Measurements from ENCODE around the gene CHRNA1.

DNA sequence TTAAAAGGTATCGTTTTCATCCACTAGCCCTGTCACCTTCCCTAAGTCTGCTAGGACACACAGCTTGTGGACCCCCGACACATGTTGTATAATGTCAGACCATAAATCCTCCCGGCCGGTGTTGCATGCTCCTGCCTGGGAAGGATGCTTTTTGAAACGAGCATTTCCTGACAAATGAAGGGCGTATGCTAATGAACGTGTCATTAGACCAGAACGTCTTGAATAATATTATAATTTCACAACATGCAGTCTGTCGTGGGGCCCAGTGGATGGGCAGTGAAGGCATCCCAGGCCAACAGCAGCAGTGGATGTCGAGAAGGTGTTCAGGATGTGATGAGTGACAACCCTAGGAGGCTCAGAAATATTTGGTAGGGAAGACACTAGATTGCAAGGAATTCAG, 7.5 kb downstream of the CHRNA1 start:
- no peak for TF ChIP-seq EZH2 (IDR thresholded peaks at IDR 0.05; ENCODE audit: low read depth)
- TF ChIP-seq, protein P1, sequence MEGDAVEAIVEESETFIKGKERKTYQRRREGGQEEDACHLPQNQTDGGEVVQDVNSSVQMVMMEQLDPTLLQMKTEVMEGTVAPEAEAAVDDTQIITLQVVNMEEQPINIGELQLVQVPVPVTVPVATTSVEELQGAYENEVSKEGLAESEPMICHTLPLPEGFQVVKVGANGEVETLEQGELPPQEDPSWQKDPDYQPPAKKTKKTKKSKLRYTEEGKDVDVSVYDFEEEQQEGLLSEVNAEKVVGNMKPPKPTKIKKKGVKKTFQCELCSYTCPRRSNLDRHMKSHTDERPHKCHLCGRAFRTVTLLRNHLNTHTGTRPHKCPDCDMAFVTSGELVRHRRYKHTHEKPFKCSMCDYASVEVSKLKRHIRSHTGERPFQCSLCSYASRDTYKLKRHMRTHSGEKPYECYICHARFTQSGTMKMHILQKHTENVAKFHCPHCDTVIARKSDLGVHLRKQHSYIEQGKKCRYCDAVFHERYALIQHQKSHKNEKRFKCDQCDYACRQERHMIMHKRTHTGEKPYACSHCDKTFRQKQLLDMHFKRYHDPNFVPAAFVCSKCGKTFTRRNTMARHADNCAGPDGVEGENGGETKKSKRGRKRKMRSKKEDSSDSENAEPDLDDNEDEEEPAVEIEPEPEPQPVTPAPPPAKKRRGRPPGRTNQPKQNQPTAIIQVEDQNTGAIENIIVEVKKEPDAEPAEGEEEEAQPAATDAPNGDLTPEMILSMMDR (conservative IDR thresholded peaks at IDR 0.05) = no peak

All from PC-9 (cell line).